HG03520 (cell line): Measurements from ENCODE around the gene ATOX1.
"Not testable (repeated sequence)": the region's sequence is repeated elsewhere in the genome, so short reads cannot be mapped to it uniquely, and the experiment has no call there.

ENCODE experiments used
- ATAC-seq: cut with Tn5 transposase; IDR thresholded peaks from one replicate; pipeline ENCODE4 v1.9.1; 2021; ENCODE audit warnings: mild to moderate bottlenecking, moderate library complexity; ENCODE audit not compliant: unreplicated experiment

Gene ATOX1

GRCh38 chr5:151699071-151699901 lies 59.1 kb downstream of the ATOX1 start:
- ATAC-seq = no peak

- ATAC-seq = not testable (repeated sequence)
These were observed 60.4 kb downstream of the ATOX1 start for GRCh38 chr5:151698081-151698480.

GRCh38 chr5:151697452-151697851 lies 61.0 kb downstream of the ATOX1 start:
- no peak for ATAC-seq

DNA sequence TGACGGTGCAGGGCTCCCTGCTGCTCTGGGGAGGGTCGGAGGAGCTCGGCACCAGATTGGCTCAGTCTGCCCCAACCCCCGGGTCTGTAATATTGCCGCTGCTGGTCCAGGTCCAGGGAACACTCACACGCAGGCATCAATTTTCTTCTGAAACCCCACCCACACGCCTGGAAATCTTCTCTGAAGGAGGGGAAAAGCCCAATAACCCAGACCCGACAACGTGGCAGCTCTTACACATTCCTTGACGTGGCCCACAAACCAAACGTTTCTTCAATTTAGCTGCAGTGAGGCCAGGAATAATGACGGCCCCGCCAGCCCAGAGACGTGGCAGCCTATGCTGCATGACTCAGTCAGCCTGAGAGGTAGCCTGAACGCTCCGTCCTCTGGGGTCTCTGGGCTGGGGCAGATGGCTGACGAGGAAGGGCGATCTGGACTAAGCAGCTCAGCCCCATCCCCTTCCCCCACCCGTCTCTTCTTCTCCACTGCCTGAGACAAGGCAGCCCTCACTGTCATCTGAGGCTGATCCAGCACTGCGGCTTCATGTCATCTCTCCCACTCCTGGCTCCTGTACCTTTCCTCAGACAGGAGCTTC lies 61.9 kb downstream of the ATOX1 start:
- no peak for ATAC-seq

- ATAC-seq = no peak
These were observed 63.0 kb downstream of the ATOX1 start for GRCh38 chr5:151695464-151695863.

DNA sequence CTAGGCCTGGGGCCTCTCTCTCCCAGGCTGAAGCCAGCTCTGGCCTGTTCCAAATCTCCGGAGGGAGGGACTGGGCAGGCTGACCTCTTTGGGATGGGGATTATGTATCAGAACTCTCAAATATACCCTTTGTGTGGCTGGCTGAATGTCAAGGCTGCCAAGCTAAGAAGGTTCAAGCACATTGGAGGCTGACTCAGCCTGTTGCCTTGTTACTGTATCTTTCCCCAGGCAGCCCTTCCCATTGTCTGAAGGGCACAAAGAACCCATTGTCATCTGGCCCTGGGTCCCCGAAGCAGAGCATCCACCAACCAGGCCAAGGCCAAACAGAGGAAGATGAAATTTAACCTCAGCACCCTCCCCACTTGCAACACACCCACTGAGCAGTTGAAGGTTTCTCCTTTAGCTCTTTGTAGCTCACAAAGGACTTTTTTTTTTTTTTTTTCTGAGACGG lies 64.4 kb downstream of the ATOX1 start:
- no peak for ATAC-seq
